HepG2 (cell line): ENCODE measurements around the gene PHF10. TPM values are rescaled to one million over a fixed set of nuclear protein-coding genes. Genes with fewer than 3 reads are reported as not detected.

ENCODE experiments used
- BRD4 ChIP-seq: sonication (generic); formaldehyde crosslinking; IDR thresholded peaks from 2 replicates; pipeline ENCODE4 v1.4.0; 2020; ENCODE audit warnings: missing genetic modification reagents
- CBFB ChIP-seq: sonication (generic); formaldehyde crosslinking; IDR thresholded peaks from 2 replicates; pipeline ENCODE4 v1.4.0; 2020; ENCODE audit warnings: missing genetic modification reagents
- CCDC6 ChIP-seq: sonication (generic); formaldehyde crosslinking; IDR thresholded peaks from 2 replicates; pipeline ENCODE4 v1.8.1; 2022; ENCODE audit warnings: mild to moderate bottlenecking, missing genetic modification reagents, moderate library complexity
- GATAD2A ChIP-seq: IDR thresholded peaks from 2 replicates; pipeline ENCODE4 v1.6.1; 2016
- SAFB2 ChIP-seq: sonication (generic); formaldehyde crosslinking; IDR thresholded peaks from 2 replicates; pipeline ENCODE4 v1.5.1; 2020; ENCODE audit warnings: missing genetic modification reagents, low read depth, mild to moderate bottlenecking, borderline replicate concordance
- SOX5 ChIP-seq: IDR thresholded peaks from 2 replicates; pipeline ENCODE4 v1.6.1; 2016; ENCODE audit warnings: borderline replicate concordance
- TBP ChIP-seq: sonication (generic); formaldehyde crosslinking; IDR thresholded peaks from 2 replicates; pipeline ENCODE4 v1.5.0; 2020; ENCODE audit warnings: missing genetic modification reagents
- TCF7L2 ChIP-seq: IDR thresholded peaks from 2 replicates; pipeline ENCODE4 v1.6.1; 2011; ENCODE audit warnings: mild to moderate bottlenecking, low read depth, low read length, moderate library complexity
- ZFP62 ChIP-seq: sonication (generic); formaldehyde crosslinking; IDR thresholded peaks from 2 replicates; pipeline ENCODE4 v1.4.0; 2020; ENCODE audit warnings: missing genetic modification reagents
- ZNF180 ChIP-seq: sonication (generic); formaldehyde crosslinking; IDR thresholded peaks from 2 replicates; pipeline ENCODE4 v1.4.0; 2020; ENCODE audit warnings: low read depth, missing genetic modification reagents, borderline replicate concordance
- ZNF20 ChIP-seq: sonication (generic); formaldehyde crosslinking; IDR thresholded peaks from 2 replicates; pipeline ENCODE4 v1.4.0; 2020; ENCODE audit warnings: mild to moderate bottlenecking, moderate library complexity, missing genetic modification reagents
- ZNF30 ChIP-seq: sonication (generic); formaldehyde crosslinking; IDR thresholded peaks from 2 replicates; pipeline ENCODE4 v1.5.0; 2020; ENCODE audit warnings: mild to moderate bottlenecking, missing genetic modification reagents
- ZNF33B ChIP-seq: sonication (generic); formaldehyde crosslinking; IDR thresholded peaks from 2 replicates; pipeline ENCODE4 v1.5.1; 2020; ENCODE audit warnings: mild to moderate bottlenecking, missing genetic modification reagents
- ZNF761 ChIP-seq: sonication (generic); formaldehyde crosslinking; conservative IDR thresholded peaks from 2 replicates; pipeline ENCODE4 v1.4.0; 2020; ENCODE audit warnings: mild to moderate bottlenecking, missing genetic modification reagents
- ZNF790 ChIP-seq: sonication (generic); formaldehyde crosslinking; IDR thresholded peaks from 2 replicates; pipeline ENCODE4 v1.8.0; 2022; ENCODE audit warnings: missing genetic modification reagents, mild to moderate bottlenecking, borderline replicate concordance
- polyA plus RNA-seq, 8 experiments: library from polyadenylated mRNA; depleted of rRNA in 3 of 8; stranded (reverse) in 7 of 8; unstranded in 1 of 8; fragments of >200 nt; fragmentation: Illumina TruSeq in 4 of 8; extraction: Trizol in 4 of 8; gene quantifications; 2 replicates each; pipeline versions ENCODE4 v1.2.1 to v1.2.3, GENCODE V29; 2011 to 2016; ENCODE audit warnings: low read depth in 4 of 8, missing spikeins in 1 of 8, mixed read lengths in 1 of 8; ENCODE audit not compliant: insufficient read depth in 1 of 8
- total RNA-seq, 5 experiments: library from RNA; depleted of rRNA; stranded (reverse); fragments of >200 nt; fragmentation: Illumina TruSeq; extraction: Trizol; gene quantifications; 2 replicates each; pipeline ENCODE4 v1.2.3, GENCODE V29; 2016; ENCODE audit warnings: low read depth in 1 of 5
- TF ChIP-seq, protein P1 (sequence below): sonication (generic); formaldehyde crosslinking; IDR thresholded peaks from 2 replicates; pipeline ENCODE4 v1.5.1; 2020; ENCODE audit warnings: missing genetic modification reagents, mild to moderate bottlenecking, borderline replicate concordance
- TF ChIP-seq, protein P2 (sequence below): sonication (generic); formaldehyde crosslinking; IDR thresholded peaks from 2 replicates; pipeline ENCODE4 v1.4.0; 2020; ENCODE audit warnings: missing genetic modification reagents
- TF ChIP-seq, protein P3 (sequence below): sonication (generic); formaldehyde crosslinking; IDR thresholded peaks from 2 replicates; pipeline ENCODE4 v1.4.0; 2020; ENCODE audit warnings: missing genetic modification reagents, low read depth, mild to moderate bottlenecking, borderline replicate concordance
- TF ChIP-seq, protein P4 (sequence below): sonication (generic); formaldehyde crosslinking; IDR thresholded peaks from 2 replicates; pipeline ENCODE4 v1.4.0; 2020; ENCODE audit warnings: missing genetic modification reagents

PHF10 gene
- total and polyA plus RNA-seq, 2 of the 13 experiments (the other 11 are each of a cell fraction or from before 2014, with no cell fraction given), result 42.1 to 84.1 TPM

DNA sequence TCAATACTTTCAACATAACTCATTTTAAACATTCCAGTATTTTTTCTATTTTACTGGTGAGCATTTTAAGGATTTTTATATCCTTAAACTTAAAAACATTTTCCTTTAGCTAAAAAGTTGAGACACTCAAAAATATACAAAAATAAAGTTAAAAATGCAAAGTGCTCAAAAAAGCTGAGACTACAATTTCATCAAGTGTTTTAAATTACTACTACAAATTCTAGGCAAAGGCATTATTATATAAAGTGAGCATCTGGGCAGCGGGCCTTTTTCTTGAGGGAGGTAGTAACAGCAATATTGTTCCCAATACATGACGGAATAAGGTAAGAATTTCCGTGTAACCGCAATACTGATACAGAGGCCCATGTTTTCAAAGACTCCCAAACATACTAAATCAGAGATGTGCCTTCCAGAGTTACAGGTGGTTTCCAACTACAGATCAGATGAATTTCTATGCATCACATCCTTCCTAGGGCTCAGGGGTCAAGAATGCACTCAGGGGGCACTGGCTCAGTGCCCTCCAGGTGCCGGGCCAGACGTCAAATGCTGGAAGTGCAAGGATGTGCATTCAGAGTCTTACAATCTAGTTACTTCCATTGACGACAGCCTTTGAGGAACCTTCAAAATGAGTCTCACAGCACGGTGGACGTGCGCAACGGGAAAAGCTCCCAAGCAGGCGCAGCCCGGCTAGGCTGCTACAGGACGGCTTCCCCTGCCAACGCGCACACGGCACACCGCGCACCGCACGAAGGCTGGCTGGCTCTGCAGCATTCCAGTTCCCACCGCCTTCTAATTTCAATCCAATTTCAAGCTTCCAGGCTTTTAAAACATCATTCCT lies 1.7 kb downstream of the PHF10 start (continued):
- TF ChIP-seq, protein P1, sequence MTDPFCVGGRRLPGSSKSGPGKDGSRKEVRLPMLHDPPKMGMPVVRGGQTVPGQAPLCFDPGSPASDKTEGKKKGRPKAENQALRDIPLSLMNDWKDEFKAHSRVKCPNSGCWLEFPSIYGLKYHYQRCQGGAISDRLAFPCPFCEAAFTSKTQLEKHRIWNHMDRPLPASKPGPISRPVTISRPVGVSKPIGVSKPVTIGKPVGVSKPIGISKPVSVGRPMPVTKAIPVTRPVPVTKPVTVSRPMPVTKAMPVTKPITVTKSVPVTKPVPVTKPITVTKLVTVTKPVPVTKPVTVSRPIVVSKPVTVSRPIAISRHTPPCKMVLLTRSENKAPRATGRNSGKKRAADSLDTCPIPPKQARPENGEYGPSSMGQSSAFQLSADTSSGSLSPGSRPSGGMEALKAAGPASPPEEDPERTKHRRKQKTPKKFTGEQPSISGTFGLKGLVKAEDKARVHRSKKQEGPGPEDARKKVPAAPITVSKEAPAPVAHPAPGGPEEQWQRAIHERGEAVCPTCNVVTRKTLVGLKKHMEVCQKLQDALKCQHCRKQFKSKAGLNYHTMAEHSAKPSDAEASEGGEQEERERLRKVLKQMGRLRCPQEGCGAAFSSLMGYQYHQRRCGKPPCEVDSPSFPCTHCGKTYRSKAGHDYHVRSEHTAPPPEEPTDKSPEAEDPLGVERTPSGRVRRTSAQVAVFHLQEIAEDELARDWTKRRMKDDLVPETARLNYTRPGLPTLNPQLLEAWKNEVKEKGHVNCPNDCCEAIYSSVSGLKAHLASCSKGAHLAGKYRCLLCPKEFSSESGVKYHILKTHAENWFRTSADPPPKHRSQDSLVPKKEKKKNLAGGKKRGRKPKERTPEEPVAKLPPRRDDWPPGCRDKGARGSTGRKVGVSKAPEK (CRISPR knock-in tag), result peak; percentile 30; the same call in 1 of the 2 replicates
- TF ChIP-seq, protein P2, sequence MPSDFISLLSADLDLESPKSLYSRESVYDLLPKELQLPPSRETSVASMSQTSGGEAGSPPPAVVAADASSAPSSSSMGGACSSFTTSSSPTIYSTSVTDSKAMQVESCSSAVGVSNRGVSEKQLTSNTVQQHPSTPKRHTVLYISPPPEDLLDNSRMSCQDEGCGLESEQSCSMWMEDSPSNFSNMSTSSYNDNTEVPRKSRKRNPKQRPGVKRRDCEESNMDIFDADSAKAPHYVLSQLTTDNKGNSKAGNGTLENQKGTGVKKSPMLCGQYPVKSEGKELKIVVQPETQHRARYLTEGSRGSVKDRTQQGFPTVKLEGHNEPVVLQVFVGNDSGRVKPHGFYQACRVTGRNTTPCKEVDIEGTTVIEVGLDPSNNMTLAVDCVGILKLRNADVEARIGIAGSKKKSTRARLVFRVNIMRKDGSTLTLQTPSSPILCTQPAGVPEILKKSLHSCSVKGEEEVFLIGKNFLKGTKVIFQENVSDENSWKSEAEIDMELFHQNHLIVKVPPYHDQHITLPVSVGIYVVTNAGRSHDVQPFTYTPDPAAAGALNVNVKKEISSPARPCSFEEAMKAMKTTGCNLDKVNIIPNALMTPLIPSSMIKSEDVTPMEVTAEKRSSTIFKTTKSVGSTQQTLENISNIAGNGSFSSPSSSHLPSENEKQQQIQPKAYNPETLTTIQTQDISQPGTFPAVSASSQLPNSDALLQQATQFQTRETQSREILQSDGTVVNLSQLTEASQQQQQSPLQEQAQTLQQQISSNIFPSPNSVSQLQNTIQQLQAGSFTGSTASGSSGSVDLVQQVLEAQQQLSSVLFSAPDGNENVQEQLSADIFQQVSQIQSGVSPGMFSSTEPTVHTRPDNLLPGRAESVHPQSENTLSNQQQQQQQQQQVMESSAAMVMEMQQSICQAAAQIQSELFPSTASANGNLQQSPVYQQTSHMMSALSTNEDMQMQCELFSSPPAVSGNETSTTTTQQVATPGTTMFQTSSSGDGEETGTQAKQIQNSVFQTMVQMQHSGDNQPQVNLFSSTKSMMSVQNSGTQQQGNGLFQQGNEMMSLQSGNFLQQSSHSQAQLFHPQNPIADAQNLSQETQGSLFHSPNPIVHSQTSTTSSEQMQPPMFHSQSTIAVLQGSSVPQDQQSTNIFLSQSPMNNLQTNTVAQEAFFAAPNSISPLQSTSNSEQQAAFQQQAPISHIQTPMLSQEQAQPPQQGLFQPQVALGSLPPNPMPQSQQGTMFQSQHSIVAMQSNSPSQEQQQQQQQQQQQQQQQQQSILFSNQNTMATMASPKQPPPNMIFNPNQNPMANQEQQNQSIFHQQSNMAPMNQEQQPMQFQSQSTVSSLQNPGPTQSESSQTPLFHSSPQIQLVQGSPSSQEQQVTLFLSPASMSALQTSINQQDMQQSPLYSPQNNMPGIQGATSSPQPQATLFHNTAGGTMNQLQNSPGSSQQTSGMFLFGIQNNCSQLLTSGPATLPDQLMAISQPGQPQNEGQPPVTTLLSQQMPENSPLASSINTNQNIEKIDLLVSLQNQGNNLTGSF (CRISPR knock-in tag), result no peak
- no peak for TF ChIP-seq ZFP62 (CRISPR knock-in tag)
- no peak for TF ChIP-seq GATAD2A (CRISPR knock-in tag)
- TF ChIP-seq SOX5 (CRISPR knock-in tag), result no peak
- no peak for TF ChIP-seq ZNF20
- TF ChIP-seq, protein P3, sequence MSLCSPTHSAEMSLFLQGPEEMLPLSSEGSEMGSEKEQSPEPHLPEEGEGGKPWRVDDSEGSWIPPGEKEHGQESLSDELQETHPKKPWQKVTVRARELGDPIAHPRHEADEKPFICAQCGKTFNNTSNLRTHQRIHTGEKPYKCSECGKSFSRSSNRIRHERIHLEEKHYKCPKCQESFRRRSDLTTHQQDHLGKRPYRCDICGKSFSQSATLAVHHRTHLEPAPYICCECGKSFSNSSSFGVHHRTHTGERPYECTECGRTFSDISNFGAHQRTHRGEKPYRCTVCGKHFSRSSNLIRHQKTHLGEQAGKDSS (CRISPR knock-in tag), result no peak
- TF ChIP-seq ZNF790 (CRISPR knock-in tag), result no peak
- TF ChIP-seq TCF7L2, result no peak
- TF ChIP-seq ZNF761 (CRISPR knock-in tag), result no peak
- TF ChIP-seq CCDC6, result no peak
- TF ChIP-seq ZNF33B (CRISPR knock-in tag), result no peak
- TF ChIP-seq TBP, result no peak
- TF ChIP-seq, protein P4, sequence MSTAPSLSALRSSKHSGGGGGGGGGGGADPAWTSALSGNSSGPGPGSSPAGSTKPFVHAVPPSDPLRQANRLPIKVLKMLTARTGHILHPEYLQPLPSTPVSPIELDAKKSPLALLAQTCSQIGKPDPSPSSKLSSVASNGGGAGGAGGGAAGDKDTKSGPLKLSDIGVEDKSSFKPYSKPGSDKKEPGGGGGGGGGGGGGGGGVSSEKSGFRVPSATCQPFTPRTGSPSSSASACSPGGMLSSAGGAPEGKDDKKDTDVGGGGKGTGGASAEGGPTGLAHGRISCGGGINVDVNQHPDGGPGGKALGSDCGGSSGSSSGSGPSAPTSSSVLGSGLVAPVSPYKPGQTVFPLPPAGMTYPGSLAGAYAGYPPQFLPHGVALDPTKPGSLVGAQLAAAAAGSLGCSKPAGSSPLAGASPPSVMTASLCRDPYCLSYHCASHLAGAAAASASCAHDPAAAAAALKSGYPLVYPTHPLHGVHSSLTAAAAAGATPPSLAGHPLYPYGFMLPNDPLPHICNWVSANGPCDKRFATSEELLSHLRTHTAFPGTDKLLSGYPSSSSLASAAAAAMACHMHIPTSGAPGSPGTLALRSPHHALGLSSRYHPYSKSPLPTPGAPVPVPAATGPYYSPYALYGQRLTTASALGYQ (CRISPR knock-in tag), result no peak; the same call in 1 of the 2 replicates
- TF ChIP-seq CBFB (CRISPR knock-in tag), result peak; percentile 65; the same call in 1 of the 2 replicates
- no peak for TF ChIP-seq ZNF30 (CRISPR knock-in tag)
- TF ChIP-seq BRD4 (CRISPR knock-in tag), result no peak
- no peak for TF ChIP-seq SAFB2 (CRISPR knock-in tag)
- no peak for TF ChIP-seq ZNF180 (CRISPR knock-in tag)
